Activated T-cell treated with anti-CD3 and anti-CD28 coated beads, Interleukin-2, amount 50 U/mL, for 4 hours (primary cell): ENCODE data around the gene VAV2. TPM values are rescaled to one million over a fixed set of nuclear protein-coding genes. Genes with fewer than 3 reads are reported as not detected.

ENCODE experiments used
- ATAC-seq, 2 donors: fragments of 200-7000 bp; cut with Tn5 transposase; one replicate each; pipeline ENCODE4 v1.10.0; 2021
- DNase-seq: peaks from one replicate; pipeline ENCODE4 v3.0.0-alpha.2; 2020
- H3K27me3 Mint-ChIP-seq: one replicate; pipeline ENCODE4 v1.8.0; 2021; ENCODE audit warnings: low read depth, mixed read lengths
- H3K36me3 Mint-ChIP-seq: one replicate; pipeline ENCODE4 v1.8.0; 2022; ENCODE audit warnings: mixed read lengths; ENCODE audit not compliant: insufficient read depth
- H3K4me1 Mint-ChIP-seq: one replicate; pipeline ENCODE4 v1.8.0; 2021; ENCODE audit warnings: low read depth, mixed read lengths
- H3K4me3 Mint-ChIP-seq: one replicate; pipeline ENCODE4 v1.8.0; 2021; ENCODE audit warnings: mild to moderate bottlenecking, moderate library complexity, mixed read lengths
- H3K9me3 Mint-ChIP-seq: one replicate; pipeline ENCODE4 v1.8.0; 2021; ENCODE audit warnings: mixed read lengths
- total RNA-seq, 3 donors: library from RNA; stranded (reverse); gene quantifications; one replicate each; pipeline ENCODE4 v1.2.1, GENCODE V29; 2021

VAV2 gene
- total RNA-seq, 3 donors from 2014 or later = 2.7 to 3.7 (median 3.2) TPM

DNA sequence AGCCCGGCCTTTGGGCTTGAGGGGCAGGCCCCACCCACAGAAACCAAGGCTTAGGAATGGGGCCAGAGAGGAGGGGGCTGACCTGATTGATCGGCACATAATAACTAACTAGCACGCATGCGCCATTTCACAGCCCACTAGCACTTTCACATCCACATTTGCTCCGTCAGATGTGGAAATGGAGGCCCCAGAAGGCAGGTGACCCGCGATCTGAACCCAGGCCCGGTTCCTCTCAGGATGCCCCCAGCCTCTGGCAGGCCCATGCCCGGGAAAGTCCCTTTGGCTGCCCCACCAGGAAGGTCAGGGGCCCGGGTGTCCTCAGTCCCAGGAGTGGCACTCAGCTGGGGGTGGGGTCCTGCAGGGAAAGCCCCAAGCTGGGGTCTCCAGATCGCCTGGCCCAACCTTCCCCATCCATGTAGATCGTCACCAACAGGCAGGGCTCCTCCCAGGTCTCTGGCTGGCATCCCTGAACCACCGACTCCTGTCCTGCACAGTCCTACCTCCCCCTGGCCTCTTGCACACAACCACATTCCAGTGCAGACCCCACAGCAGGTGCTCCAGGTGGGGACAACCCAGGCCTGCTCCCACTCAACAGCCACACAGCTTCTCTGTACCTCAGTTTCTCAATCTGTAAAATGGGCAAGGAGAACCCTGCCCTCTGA, 46.7 kb downstream of the VAV2 start:
- ATAC-seq = no peak
- Mint-ChIP-seq H3K9me3 (no peaks in the 10 kb centered on the region), H3K4me1 (no peaks in the 10 kb centered on the region), H3K4me3 (peak overlapping the region; percentile 33), H3K36me3 (no peaks in the 10 kb centered on the region), H3K27me3 (no peaks in the 10 kb centered on the region)
- DNase-seq = no peak

DNA sequence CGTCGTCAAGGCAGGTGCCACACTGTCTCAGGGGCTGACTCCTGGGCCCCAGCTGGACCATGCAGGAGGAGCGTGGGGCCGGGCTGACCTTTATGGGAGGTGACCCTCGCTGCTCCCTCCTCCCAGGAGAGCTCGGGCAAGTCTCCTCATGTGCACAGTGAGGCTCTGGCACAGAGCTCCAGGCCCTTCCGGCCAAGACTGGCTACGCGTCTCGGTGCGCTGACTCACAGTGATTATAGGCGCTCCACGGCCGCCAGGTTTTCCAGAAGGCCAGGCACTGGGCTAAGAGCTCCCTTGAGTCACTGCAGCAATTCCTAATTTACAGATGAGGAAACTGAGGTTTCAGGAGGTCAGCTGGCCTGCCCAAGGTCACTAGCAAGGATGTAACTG, 47.4 kb downstream of the VAV2 start:
- Mint-ChIP-seq H3K27me3 (no peaks in the 10 kb centered on the region), H3K9me3 (no peaks in the 10 kb centered on the region), H3K4me3 (no peak overlapping the region), H3K36me3 (no peaks in the 10 kb centered on the region), H3K4me1 (no peaks in the 10 kb centered on the region)
- no peak for ATAC-seq
- no peak for DNase-seq

DNA sequence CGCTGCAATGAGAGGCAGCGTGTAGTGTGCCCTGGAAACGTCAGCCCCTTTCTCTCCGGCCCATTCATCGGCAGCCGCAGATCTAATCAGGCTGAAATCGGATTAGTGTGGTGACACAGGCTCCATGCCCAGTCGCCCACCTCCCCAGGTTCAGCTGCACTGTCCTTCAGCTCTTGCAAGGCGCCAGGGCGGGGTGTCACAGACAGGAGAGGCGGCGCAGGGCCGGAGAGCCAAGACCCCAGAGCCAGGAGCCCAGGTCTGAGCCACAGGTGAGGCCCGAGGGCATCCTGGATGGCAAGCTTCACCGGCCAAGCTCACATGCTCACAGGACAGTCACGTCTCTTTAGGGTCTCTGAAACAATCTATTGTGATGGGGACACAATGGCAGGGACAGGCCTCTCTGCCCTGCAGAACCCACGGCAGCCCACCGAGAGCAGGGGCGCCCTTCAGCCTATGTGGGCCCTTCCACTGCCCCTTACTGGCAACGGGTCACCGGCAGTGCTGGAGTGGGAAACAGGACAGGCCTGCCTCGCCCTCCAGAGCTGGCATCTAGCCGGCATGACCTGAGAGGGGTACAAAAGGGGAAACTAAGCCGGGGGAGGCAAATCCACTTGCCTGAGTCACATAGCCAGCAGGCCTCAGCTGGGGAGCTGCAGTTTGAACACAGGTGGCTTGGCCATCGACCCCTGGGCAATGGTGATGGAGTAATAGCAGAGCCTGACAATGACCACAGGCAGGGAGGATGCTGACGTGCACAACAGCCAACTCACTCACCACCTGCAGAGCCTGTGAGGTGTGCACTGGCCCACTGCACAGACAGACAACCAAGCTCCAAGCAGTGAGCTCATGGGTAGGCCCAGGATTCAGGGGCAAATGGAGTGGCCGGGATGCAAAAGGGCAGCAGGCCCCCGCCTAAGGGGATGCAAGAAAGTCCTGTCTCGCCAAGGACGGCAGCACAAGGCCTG, 48.1 kb downstream of the VAV2 start:
- no peaks in the 10 kb centered on the region for H3K9me3 Mint-ChIP-seq

DNA sequence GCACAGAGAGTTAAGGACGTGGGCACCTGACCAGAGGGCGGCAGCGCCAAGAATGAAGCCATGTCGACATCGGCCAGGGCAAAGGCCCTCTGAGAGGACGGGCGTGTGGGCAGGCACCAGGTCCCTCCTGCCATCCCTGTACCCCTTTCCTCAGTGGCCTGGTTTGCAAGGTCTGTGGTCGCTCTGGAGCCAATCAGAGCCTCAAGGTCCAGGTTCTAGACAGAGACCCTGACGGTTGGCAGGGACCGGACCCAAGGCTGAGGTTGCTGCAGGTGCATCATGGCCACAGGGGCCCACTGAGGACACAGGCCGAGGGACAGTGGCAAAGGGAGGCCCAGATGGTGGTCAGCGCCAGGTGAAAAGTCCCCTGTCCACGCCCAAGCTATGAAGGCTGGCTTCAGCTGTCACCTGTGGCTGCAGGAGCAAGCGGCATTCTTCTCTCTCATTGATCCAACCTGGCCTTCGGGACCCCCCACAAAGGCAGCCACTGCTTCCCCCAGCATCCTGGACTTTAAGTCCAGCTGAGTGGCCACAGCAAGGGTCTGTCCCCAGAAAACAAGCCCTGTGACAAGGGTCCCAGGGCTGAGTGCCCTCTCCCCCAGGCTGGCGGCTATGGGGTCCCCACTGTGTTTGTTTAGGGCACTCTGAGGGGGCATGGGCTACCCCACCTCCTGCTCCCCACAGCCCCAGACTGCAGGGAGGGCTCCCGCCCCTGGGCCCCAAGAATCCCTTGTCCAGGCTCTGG, 48.9 kb downstream of the VAV2 start:
- no peak overlapping the region for H3K4me3 Mint-ChIP-seq
- no peaks in the 10 kb centered on the region for H3K27me3 Mint-ChIP-seq
- no peaks in the 10 kb centered on the region for H3K9me3 Mint-ChIP-seq
- H3K36me3 Mint-ChIP-seq = no peaks in the 10 kb centered on the region
- H3K4me1 Mint-ChIP-seq = no peaks in the 10 kb centered on the region
- DNase-seq = no peak
- no peak for ATAC-seq

More for the DNA sequence above, 48.1 kb downstream of the VAV2 start:
- Mint-ChIP-seq H3K4me1 (no peaks in the 10 kb centered on the region), H3K4me3 (peak overlapping the region; percentile 31), H3K27me3 (no peaks in the 10 kb centered on the region), H3K36me3 (no peaks in the 10 kb centered on the region)
- no peak for ATAC-seq
- DNase-seq = no peak

DNA sequence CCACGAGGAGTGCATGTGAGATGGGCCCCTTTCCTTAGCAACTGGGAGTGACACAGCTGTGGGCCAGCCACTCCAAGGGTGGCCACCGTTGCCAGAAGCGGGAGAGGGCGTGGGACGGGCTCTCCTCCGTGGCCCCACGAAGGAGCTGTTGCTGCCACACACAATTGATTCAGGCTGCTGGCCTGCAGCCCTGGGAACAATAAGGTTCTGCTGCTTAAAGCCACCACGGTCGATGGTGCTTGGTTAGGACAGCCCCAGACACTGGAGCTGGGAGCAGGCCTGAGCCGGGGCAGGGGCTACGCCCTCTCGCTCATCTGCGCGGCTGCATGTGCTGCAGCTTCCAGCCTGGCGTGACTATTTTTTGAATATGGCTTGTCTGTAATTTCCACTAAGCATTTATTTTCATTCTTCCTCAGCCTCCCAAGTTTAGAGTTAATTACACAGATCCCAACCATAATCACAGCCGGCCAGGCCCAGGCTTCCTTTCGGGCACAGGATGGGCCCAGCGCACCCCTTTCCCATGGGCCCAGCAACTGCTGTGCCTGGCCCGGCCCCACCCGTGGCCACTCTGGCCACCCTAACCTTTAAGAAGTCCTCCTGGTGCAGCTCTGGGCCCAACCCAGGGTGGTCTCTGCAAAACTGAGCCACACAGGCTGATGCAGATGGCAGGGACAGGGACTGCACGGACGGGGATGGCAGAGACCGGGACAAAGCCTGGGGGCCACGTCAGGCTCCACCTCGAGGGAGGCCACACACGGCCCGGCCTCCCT, 49.7 kb downstream of the VAV2 start:
- Mint-ChIP-seq H3K4me3 (no peak overlapping the region), H3K36me3 (no peaks in the 10 kb centered on the region), H3K27me3 (no peaks in the 10 kb centered on the region), H3K9me3 (no peaks in the 10 kb centered on the region), H3K4me1 (no peaks in the 10 kb centered on the region)
- ATAC-seq = no peak
- no peak for DNase-seq

DNA sequence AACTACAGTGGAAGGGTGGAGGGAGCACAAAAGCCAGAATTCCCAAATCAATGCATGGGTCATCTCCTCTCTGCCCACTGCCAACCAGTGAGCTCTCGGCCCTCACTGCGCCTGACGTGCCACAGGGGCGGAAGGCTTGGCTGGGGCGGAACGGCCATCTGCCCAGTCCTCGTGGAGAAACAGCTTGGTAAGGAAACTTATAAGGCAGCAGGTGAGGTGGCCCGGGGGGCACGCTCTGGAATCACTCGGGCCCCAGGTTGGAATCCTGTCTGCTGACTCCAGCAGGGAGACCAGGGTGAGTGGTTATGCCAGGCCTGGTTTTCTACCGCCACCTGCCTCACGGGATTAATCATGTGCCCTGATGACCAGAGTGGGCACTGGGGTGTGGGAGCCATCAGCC, 52.3 kb downstream of the VAV2 start:
- Mint-ChIP-seq H3K36me3 (no peaks in the 10 kb centered on the region), H3K4me1 (no peaks in the 10 kb centered on the region), H3K9me3 (no peaks in the 10 kb centered on the region), H3K4me3 (no peak overlapping the region), H3K27me3 (no peaks in the 10 kb centered on the region)
- ATAC-seq = no peak
- DNase-seq = no peak

DNA sequence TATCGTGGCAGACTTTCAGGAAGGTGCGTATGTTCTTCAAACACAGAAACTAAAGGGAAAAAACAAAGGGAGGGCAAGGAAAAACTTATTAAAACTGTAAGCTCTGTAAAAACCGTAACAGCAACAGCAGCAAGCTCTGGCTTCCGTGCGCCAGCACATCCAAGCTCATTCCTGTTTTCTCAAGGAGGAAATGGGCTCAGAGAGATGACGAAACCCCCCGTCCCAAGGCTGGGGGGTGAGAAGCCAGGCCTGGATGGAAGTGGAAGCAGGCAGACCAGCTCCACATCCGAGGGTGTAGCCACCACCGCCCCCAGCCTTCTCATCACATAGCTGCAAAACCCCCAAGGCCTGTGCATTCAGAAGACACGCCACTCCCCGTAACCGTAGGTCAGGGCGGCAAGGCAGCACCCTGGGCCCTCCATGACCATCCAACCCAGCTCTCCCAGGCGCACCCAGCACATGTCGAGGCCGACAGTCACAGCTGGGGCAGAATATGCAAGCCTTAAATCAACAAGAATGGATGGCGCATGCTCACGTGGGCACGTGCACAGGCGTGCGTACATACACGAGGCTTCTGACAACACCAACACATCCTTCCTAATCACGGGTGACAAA, 52.8 kb downstream of the VAV2 start:
- DNase-seq = no peak
- Mint-ChIP-seq H3K4me3 (no peak overlapping the region), H3K36me3 (no peaks in the 10 kb centered on the region), H3K9me3 (no peaks in the 10 kb centered on the region), H3K4me1 (no peaks in the 10 kb centered on the region), H3K27me3 (no peaks in the 10 kb centered on the region)
- ATAC-seq = no peak

DNA sequence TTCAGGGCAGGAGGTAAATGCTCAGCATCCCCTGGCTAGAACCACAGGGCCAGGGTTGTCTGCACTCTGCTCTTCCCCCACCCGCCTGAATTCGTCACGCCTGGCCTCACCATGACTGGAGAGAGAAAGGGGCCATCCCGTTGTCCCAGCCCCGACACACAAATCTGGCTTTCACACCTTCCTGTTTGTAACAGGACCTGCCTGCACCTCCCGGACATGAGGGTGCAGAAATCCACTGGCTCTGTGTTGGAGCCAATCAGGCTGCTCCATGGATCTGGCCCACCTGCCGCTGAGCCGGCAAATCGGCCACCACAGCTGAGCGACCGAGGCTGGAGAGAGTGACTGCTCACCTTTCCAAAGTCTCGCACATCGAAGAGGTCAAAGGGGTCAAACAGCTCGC, 53.4 kb downstream of the VAV2 start:
- Mint-ChIP-seq H3K4me1 (no peaks in the 10 kb centered on the region), H3K27me3 (no peaks in the 10 kb centered on the region), H3K36me3 (no peaks in the 10 kb centered on the region), H3K4me3 (no peak overlapping the region), H3K9me3 (no peaks in the 10 kb centered on the region)
- no peak for DNase-seq
- no peak for ATAC-seq

DNA sequence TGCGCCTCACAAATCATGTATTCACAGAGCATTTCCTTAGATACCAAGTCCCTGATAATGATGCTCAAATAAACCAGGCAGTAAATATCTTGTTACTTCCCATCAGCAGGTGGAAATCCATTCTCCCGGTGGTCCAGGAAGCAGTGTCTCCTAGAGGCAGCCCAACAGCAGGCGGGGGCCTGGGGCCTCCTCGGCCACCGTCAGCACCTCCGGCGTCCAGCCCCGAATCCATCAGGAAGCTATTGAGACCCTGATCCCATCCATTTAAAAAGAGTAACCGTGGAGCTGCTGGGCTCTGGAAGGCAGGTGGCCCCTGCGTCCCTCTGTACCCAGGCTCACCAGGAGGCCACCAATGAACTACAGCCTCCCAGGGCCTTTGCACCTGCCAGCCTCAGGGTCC, 54.0 kb downstream of the VAV2 start:
- Mint-ChIP-seq H3K9me3 (no peaks in the 10 kb centered on the region), H3K4me3 (no peak overlapping the region), H3K36me3 (no peaks in the 10 kb centered on the region), H3K4me1 (no peaks in the 10 kb centered on the region), H3K27me3 (no peaks in the 10 kb centered on the region)
- DNase-seq (no peak), ATAC-seq (no peak)

DNA sequence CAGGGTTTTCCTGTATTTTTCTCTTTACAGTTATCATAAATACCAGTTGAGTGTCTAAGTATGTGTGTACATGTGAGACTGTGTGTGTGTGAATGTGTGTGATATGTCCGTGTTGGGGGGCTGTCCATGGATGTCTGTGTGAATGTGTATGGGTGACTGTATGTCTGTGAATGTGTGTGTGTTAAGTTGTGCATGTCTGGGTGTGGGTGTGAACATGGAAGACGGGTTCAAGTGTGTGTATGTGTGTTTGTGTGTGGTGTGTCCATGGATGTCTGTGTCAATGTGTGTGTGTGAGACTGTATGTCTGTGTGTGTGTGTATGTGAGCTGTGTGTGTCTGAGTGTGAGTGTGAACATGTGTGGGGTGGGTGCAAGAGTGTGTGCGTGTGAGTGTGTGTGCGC, 55.0 kb downstream of the VAV2 start:
- Mint-ChIP-seq H3K9me3 (no peaks in the 10 kb centered on the region), H3K27me3 (no peaks in the 10 kb centered on the region), H3K4me1 (no peaks in the 10 kb centered on the region), H3K36me3 (no peaks in the 10 kb centered on the region), H3K4me3 (no peak overlapping the region)
- no peak for ATAC-seq
- DNase-seq = no peak

DNA sequence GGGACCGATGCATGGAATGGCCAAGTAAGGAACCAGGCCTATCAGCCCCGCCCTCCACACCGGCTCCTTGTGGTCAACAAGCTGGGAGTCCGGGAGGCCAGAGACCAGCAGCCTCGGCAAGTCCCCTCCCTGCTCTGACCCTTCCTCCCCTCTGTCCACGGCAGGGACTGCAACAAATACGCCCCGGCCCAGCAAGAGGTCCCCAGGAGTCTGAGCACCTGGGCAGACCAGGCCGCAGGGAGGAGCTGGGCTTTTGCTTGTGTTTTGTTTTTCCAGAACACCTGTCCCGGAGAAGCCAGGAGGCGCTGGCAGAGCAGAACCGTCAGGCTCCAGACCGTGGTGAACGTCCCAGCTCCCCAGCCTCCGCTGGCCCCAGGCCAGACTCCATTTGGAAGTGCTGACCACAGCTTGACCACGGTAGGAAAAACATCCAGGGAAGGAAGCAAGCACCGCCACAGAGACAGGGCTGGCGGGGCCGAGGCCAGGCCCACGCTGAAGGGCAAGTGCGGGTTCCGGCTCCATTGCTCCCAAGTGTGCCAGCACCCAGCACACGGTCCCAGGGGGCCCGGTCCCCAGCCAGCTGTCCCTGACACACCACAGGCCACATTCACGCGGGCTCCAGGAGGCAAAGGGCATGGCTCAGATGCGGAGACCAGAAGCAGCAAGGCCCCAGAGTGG, 56.7 kb downstream of the VAV2 start:
- Mint-ChIP-seq H3K27me3 (no peaks in the 10 kb centered on the region), H3K4me1 (no peaks in the 10 kb centered on the region), H3K36me3 (no peaks in the 10 kb centered on the region), H3K4me3 (no peak overlapping the region), H3K9me3 (no peaks in the 10 kb centered on the region)
- DNase-seq (no peak), ATAC-seq (no peak)

DNA sequence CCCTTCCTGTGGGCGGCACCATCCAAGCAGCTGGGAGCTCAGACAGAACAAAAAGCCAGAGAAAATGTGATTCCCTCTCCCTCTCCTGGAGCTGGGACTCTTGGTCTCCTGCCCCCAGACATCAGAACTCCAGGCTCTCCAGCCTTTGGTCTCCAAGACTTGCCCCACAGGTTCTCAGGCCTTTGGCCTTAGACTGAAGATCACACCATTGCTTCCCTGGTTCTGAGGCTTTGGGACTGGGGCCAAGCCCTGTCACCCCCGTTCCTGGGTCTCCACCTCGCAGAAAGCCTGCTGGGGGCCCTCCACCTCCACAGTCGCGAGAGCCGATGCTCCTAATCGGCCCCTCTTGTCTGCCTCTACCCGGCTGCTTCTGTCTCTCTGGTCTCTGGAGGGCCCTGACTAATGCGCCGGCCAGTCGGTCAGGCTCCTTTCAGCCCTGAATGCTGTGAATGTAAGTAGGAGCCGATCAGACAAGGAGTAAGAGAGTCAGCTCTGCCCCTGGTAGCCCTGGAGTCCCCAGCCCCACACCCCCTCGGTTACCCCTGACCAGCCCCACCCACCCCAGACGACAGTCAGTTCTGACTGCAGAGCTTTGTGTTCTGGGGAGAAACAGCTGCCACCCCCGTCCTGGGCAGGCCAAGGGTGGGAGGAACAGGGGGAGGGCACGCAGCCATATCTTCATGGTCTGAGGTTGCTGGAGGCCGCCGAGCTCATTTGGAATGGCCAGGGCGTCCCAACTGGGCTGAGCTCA, 57.5 kb downstream of the VAV2 start:
- DNase-seq = no peak
- H3K27me3 Mint-ChIP-seq = no peaks in the 10 kb centered on the region
- no peaks in the 10 kb centered on the region for H3K4me1 Mint-ChIP-seq
- ATAC-seq = no peak
- no peaks in the 10 kb centered on the region for H3K9me3 Mint-ChIP-seq
- H3K4me3 Mint-ChIP-seq = no peak overlapping the region
- H3K36me3 Mint-ChIP-seq = no peaks in the 10 kb centered on the region
